C1 segment of cervical spinal cord (tissue), 14 donors: Measurements from ENCODE around the gene RNF123.
"Not testable (repeated sequence)": the region's sequence is repeated elsewhere in the genome, so short reads cannot be mapped to it uniquely, and the experiment has no call there.

Experiments
- DNase-seq, 14 donors: peaks; one replicate each; lab custom pipeline; 2025; lab: John Stamatoyannopoulos, UW

RNF123 gene

GRCh38 chr3:49720855-49721595 is 31.7 kb downstream of the RNF123 start:
- no peak for DNase-seq

DNA sequence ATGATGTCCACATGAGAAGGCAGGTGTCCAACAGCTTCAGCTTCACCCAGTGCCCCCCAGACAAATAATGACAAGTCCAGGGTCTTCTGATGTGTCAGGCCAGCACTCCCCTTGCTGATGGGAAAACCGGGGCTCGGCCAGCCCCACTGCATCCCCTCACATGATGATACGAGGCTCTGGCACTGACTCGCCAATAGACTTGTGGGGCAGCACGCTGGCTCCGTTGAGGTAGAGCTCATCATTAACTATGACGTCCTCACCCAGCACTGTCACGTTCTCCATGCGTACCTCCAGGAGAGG is 32.2 kb downstream of the RNF123 start:
- DNase-seq = no peak

DNA sequence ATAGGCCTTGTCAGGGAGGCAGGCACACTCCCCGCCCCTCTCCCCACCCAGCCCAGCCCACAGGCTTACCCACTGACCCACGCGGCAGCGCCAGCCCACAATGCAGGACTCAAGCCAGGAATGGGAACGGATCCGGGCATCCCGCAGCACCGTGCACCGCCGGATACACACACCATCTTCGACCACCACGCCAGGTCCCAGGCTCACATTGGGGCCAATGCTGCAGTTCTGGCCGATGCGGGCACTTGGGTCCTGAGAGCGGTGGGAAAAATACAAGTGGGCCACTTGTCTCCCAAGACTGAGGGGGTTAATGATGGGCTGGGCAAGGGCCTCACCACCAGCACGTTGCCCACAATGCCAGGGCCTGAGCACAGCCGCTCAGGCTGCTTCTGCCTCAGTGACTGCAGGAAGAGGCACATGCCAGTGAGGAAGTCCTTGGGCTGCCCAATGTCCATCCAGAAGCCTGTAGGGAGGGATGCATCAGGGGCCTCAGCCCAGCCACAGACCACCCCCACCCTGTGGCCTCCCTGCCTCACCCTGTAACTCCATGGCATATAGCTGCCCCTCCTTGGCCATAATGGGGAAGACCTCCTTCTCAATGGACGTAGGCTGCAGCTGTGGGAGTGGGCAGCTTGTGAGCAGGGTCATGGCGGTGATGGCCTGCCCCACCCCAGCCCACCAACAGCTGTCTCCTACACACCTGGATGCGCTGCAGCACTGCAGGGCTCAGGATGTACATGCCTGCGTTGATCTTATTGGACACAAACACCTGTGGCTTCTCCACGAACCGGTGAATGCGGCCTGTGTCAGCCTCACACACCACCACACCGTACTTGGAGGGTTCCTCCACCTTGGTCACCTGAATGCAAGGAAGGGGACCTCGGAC is 32.8 kb downstream of the RNF123 start:
- no peak for DNase-seq

DNA sequence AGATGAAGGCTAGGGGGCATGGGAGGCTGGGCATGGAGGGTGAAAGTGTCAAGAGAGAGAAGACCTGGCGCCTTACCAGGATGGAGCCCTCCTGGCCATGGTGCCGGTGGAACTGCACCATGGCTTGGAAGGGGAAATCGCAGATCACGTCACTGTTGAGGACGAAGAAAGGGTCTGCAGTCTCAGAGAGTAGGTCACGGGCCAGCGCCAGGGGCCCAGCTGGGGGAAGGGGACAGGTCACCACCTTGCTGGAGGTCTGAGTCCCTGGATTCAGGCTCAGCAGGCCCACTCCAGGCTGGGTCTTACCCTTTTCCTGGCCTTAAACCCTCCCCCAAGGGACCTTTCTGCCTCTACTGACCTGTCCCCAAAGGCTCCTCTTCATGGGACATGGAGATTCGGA is 33.5 kb downstream of the RNF123 start:
- DNase-seq = no peak

GRCh38 chr3:49723296-49723627 is 33.9 kb downstream of the RNF123 start:
- peak in 5 of 14 donors; percentile 33 to 56 (median 42) for DNase-seq

DNA sequence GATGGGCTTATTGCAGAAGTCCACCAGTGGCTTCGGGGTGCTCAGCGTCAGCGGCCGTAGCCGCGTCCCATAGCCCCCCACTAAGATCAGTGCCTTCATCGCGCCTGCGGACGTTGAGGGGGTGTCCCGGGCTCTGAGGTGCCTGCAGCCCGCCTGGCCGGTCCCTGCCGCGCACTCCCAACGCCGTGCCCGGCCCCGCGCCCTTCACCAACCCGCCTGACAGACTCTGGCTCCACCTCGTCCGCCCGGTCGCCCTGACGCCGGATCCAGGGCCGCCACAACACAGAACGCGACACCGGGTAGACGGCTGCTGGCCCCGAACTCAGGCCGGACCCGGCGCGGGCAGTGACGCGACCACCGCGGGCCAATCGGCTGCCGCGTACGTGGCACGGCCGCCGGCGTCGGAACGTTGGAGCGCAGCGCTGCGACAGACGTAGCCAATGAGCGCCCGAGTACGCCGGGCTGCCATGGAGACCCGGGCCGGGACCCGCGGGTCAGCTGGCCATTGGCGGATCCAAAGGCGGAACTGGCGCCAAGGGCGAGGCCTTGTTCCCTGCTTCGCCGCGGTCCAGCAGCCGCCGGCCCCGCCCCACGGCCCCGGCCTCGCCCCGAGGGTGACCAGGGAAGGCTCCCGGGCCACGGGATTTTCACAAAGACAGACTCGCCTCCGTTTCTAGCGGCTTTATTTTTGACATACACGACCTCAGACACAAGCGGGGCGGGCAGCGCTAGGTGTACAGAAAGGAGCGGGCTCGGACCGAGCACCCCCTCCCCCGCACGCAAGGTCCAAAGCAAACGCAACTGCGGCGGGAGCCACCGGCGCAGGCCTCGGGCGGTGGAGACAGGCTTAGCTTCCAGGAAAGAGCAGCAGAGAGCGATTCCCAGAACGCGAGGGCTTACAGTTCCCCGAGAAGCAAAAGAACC is 34.5 kb downstream of the RNF123 start, which contains the start of gene GMPPB:
GMPPB (minus strand) TSS at position 324 of the 924 bp plus-strand sequence; CDS start at position 99, 225 bp downstream.
- peak; percentile 56 to 96 (median 90) for DNase-seq

DNA sequence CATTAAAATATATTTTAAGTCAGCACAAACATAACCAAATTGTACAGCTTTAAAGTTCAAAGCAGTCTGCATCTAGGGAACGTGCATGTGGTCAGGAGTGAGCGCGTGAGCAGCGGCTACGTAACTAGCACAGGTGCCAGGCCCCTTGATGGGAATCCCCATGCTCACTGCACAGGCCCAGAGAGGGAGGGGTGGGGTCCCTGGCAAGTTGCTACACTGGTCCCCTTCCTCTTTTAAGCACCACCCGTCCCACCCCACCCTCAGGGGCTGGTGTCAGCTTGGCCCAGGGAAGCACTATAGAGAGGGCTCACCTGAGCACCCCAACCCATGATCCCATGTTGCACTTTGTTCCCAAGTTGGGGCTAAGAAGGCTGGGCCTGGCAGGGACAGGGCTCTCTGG is 35.2 kb downstream of the RNF123 start:
- DNase-seq = no peak

DNA sequence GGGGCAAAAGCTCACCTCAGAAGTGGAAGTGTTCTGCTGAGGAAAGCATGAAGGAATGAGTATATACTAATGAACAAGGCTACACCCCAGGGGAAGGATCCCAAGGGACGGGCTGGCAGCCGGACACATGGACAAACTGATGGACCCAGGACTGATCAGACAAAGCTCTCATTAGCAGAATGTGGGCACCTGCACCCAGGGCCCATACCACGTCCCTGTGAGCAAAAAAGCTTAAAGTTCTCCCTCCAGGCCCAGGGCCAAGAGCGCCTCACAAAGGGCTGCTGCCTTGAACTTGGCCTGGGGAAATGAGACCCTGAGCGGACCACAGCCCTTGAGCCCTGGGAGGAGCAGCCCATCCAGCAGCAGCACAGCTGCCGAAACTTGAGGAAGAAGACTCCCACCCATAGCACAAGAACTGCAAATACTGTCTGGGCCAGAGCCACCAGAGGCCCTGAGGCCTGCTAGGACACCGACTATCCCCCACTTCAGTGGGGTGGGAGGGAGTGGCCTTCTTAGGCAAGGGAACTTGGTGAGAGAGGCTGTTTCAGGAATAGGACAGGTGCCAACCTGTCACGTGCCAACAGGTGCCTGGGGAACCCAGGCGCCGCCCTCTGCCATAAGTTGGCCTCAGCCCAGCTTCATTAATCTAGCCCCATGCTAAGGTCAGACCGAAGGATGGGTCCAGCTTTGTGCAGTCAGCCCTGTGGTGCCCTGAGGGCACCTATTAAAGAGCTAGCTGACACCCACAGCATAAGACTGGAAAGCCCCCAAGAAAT is 36.7 kb downstream of the RNF123 start:
- no peak for DNase-seq

DNA sequence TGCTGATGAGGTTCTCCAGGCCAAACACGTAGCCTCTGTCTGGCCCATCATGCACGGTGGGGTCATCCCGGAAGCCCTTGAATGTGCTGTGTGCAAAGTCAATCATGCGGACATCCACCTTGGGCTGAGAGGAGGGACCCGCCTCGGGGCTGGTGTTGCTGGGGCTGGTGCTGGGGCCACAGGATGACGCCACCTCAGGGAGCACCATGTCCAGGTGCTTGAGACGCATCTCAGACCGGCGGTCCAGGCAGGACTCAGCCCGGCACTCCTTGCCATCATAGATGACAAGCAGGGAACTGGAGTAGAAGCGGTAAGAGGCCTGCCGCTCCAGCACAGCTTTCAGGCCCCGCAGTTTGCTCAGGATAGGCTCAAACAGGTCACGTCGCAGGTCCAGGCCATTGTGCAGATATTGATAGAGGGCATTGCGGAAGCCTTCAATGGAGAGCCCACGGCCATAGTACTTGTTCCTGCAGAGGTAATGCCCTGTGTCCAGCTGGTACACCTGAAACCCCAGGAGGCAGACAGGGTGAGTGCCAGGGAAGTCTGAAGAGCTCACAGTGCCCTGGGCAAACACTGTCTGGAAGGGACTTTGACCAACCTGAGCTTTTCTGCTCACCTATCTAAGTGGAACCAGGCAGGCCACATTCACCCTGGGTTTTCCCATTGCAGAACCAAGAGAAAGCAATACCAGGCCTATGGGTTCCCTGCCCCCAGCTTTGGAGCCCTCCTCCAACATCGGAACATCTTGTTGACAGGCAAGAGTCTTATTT is 38.0 kb downstream of the RNF123 start:
- no peak for DNase-seq

- no peak for DNase-seq
Measured at GRCh38 chr3:49727924-49728361, 38.6 kb downstream of the RNF123 start.

DNA sequence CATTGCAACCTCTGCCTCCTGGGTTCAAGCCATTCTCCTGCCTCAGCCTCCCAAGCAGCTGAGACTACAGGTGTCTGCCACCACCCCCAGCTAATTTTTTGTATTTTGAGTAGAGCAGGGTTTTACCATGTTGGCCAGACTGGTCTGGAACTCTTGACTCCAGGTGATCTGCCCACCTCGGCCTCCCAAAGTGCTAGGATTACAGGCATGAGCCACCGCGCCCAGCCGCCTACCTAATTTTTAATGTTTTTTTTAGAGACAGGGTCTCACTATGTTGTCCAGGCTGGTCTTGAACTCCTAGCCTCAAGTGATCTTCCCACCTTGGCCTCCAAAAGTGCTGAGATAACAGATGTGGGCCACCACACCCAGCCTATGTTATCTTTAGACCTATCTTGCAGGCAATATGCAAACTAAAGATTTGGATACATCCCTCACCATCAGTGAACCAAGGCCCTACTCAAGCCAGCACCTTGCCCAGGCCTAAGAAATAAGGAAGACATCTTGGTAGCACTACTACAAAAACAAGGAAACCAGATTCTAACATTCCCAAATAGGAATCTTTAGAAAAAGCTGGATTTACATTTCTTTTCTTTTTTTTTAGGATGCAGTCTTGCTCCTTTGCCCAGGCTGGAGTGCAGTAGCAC is 40.7 kb downstream of the RNF123 start:
- no peak for DNase-seq

DNA sequence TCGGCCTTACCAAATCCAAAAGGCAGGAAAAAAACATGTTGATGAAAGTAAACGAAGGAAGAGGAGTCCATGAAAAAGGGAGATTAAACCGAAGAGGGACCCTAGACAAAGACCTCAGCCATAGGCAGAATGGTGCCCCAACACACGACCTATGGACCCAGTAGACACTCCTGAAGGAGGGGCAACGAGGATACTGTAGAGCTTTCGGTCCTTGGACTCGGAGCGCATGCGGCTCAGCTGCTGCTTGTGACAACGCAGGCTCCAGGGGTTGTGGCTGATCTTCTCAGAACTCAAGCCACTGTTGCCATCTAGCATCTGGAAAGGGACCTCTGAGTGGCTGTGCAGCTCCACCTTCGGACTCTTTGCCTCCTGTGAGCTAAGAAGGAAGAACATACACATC is 43.2 kb downstream of the RNF123 start:
- DNase-seq = no peak

- DNase-seq = no peak
Measured at GRCh38 chr3:49733551-49733950, 44.2 kb downstream of the RNF123 start.

DNA sequence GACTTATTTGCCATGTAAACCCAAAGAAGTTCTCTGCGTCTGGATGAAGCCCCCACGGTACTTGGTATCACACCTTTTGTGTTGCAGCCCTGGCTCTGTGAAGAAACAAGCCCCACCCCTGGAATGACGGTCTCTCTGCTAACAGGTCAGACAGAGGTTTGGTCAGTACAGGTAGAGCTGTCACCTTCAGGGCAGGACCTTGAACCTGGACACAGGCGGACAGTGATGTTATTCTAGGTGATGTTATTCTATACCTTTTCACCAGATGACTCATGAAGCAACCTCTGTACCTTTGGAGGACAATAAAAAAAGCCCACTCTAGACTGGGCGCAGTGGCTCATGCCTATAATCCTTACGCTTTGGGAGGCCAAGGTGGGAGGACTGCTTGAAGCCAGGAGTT is 45.4 kb downstream of the RNF123 start:
- DNase-seq = no peak

GRCh38 chr3:49738067-49738713 is 48.8 kb downstream of the RNF123 start:
- DNase-seq = no peak

DNA sequence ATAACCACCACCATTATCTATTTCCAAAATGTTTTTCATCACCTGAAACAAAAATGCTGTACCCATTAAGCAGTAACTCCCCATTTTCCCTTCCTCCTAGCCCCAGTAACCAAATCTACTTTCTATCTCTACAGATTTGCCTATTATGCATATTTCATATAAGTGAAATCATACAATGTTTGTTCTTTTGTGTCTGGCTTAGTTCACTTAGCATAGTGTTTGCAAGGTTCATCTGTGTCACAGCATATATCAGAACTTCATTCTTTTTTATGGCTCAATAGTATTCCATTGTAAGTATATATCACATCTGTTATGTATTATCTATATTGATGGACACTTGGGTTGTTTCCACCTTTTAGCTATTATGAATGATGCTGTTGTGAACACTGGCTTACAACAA is 51.1 kb downstream of the RNF123 start:
- no peak for DNase-seq

DNA sequence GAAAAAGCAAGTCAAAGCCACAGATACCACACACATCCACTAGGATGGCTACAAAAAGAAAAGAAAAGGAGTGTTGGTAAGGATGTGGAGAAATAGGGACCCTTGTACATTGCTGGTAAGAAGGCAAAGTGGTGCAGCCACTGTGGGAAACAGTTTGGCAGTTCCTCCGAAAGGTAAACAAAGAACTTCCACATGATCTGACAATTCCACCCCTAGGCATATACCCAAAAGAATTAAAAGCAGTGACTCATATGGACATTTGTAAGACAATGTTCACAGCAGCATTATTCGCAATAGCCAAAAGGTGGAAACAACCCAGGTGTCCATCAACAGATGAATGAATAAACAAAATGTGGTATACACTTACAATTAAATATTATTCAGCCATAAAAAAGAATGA is 56.6 kb downstream of the RNF123 start:
- DNase-seq = no peak

- DNase-seq = no peak
Measured at GRCh38 chr3:49747792-49748480, 58.6 kb downstream of the RNF123 start.

- not testable (repeated sequence) for DNase-seq
Measured at GRCh38 chr3:49748874-49749273, 59.5 kb downstream of the RNF123 start.
